T follicular helper cell (primary cell): Measurements from ENCODE around the gene IPO11.
"Not testable (repeated sequence)": the region's sequence is repeated elsewhere in the genome, so short reads cannot be mapped to it uniquely, and the experiment has no call there.

ENCODE experiments used
- DNase-seq: peaks from one replicate; pipeline ENCODE4 v3.0.0-alpha.2; 2020; ENCODE audit warnings: low read depth

The IPO11 gene

GRCh38 chr5:62514510-62515119 lies 102.1 kb downstream of the IPO11 start:
- no peak for DNase-seq

- not testable (repeated sequence) for DNase-seq
Measured at GRCh38 chr5:62520812-62521211, 108.2 kb downstream of the IPO11 start.

DNA sequence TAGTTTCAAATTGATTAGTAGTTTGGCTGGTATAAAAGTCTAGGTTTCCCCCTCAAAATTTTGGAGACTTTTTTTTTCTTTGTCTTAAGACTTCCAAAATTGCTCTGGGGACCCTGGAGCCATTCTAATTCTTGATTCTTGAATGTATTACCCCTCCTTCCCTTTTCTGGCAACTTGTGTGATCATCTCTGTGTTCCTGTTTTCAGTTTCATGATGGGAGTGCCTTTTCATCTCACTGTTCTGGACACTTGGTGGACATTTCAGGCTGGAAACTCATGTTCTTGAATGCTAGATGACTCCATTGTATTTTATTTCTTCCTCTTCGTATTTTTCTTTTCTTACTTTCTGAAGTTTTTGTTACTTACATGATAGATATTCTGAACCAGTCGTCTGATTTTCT lies 108.8 kb downstream of the IPO11 start:
- DNase-seq = no peak

DNA sequence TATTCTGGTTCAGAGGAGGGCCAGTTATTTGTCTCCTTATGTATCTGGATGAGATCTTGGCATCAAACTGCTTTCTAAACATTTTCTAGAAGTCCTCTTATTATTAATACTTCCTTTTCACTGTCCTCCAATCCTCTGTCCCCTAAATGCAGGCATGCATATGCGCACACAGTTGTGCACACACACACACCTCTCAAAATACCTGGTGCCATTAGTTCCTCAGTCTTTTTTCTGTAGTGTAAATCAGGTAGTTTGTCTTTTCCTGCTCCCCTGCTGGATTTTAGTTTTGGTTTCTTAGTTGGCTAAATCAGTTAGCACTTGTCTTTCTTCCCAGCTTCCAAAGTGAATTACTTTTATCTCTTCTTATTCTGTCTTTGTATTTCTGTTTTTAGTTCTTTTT lies 110.2 kb downstream of the IPO11 start:
- DNase-seq = no peak

GRCh38 chr5:62533597-62533996 lies 121.0 kb downstream of the IPO11 start:
- DNase-seq = no peak

DNA sequence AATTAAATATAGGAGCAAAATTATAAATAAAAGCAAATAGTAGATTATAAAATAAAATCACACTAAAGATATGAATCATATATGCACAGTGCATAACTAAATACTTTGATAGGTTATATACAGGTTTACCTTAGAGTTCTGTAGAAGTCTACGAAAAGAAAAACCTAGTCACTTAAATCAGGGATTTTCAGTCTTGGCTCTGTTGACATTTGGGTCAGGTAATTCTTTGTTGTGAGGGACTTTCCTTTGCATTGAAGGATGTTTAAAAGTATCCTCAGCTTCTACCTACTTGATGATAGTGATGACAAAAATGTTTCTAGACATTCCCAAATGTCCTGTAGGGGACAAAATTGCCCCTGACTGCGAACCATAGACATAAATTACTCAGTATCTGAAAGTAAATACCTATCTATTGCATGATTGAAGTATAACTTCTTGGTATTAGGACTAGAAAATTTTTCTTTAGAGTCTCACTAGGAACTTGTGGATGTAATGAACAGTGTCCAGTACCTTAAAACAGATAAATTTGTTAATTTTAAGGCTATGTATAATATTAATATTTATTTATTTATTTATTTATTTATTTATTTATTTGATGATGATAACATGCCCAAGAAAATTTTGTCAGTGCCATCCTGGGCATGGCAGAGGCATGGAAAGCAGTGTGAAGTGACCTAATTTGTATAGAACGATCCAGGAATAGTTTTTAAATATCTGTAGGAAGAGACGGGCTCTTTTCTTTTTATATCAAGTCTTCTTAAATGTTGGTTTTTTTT lies 122.1 kb downstream of the IPO11 start:
- no peak for DNase-seq

DNA sequence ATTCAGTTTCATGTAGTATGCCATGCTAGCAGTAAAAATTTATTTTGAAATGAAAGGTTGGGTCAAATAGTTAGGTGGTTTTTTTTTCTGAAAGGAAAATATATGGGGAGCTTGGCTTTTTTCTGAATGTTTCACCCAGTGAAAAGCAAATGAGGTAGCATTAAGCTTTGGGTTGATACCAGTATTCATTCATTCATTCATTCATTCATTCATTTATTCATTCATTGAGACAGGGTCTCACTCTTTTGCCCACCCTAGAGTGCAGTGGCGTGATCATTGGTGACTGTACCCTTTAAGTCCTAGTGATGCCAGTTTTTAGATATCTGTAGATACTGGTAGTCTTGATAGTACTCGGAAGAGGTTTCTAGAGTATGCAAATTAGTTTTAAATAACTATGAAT lies 123.7 kb downstream of the IPO11 start:
- no peak for DNase-seq

DNA sequence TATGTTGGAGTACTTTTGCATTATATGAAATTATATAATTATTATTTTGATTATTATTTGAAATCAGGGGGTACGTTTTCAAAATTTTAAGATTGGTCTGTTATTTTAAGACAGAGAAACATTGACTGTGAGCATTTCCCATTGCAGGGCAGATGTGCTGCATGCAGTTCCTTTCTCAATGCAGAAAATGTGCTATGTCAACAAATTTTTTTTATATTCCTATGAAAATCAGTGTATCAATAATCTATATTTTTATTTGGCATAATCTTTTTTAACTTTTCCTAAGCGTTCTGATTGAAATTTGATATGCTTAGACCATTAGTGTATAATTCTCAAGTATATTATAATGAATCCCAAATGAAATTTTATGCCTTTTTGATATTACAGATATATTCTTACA lies 124.2 kb downstream of the IPO11 start:
- DNase-seq = no peak

DNA sequence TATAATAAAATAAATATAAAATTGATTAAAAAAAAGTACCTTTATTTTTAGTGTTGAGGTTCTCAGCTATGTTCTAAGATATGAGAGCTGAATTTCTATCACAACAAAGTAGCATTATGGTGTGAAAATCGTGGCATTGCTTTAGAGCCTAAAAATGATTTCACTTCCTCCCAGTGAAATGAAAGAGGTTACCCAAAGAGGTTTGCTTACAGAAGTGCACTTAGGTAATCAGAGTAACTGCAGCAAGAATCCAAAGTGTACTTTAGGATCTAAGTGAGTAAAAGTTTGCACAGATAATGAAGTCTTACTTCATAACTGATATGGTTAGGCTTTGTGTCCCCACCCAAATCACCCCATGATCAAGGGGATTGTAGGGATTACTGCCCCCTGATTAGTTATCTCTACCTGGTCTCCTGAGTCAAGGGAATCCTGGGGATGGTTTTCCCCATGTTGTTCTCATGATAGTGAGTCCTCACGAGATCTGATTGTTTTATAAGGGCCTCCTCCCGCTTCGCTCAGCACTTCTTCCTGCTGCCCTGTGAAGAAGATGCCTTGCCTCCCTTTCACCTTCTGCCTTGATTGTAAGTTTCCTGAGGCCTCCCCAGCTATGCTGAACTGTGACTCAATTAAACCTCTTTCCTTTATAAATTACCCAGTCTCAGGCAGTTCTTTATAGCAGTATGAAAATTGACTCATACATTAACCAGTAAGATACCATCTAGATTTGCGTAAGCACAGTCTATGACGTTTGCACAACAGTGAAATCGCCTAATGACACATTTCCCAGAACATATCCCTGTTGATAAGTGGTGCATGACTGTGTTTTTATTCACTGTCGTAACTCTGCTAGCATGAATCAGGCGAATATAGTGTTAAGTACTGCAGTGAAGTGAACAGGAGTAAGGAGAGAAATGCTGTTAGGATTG lies 125.7 kb downstream of the IPO11 start:
- DNase-seq = no peak

GRCh38 chr5:62542720-62543119 lies 130.2 kb downstream of the IPO11 start:
- no peak for DNase-seq

DNA sequence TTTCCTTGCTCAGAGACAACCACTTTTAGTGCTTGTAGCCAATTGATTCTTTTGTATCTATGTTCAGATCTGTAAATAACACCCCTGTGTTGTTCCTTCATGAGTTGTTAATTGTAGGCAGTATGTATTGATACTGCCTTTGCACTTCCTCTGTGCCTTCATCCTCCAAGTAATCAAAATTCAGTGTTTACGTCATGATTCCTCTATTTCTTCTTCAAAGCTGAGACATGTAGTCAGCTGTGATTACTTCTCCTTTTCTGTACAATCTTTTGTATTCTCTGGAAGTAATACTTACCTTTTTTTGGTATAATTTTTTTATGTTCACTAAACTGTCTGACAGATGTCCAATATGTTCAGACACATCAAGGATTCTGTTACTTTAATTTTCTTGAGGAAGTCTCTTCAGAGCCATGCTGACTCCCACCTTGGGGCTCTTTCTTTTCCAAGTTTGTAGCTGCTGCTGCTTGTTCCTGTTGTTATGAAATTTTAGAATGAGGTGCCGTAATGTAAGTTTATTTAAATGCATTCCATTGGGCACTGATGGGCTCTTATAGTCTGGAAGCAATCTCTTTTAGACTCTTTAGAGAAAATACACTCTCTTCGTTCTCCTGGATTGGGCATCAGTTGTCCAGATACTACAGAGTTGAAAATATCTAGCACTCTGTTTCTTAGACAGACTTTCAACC lies 135.5 kb downstream of the IPO11 start:
- no peak for DNase-seq

GRCh38 chr5:62550103-62550502 lies 137.5 kb downstream of the IPO11 start:
- DNase-seq = no peak

GRCh38 chr5:62555930-62556329 lies 143.4 kb downstream of the IPO11 start:
- DNase-seq = no peak

GRCh38 chr5:62558941-62559340 lies 146.4 kb downstream of the IPO11 start:
- DNase-seq = no peak

DNA sequence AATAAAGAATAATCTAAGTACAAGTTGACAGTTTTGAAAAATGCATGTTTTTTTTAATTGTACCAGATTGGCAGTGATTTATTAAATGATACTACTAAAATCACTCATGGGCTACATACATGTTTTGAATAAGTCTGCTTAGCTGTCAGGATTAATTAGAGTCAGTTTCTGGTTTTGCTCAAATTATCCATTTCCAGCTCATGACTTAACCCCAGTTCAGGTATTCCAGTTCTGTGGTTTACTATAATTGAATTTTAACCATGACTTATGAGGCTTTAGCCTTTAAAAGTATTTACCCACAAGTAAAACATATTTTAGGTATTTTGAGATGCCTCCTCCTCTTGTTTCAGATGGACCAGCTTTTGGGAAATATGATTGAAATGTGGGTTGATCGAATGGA lies 148.2 kb downstream of the IPO11 start:
- DNase-seq = no peak

- DNase-seq = no peak
Measured at GRCh38 chr5:62561896-62562295, 149.3 kb downstream of the IPO11 start.

GRCh38 chr5:62562867-62563266 lies 150.3 kb downstream of the IPO11 start:
- no peak for DNase-seq

DNA sequence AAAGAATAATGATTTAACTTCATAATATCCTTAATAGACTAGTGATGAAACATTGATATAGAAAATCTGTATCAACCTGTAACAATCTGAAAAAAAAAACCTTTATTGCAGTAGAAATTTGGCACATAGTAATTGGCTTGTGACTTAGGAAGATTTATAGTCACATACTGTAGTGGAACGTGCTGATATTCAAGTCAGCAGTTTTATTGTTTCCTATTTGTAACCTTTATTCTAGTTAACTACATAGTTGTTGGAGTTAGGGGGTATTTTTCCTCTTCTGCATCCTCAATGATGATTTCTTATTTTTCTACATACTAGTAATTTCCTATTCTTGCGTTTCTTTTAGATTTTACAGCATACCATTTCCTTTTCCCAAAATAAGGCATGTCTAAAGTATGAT lies 151.5 kb downstream of the IPO11 start:
- DNase-seq = no peak

- DNase-seq = not testable (repeated sequence)
Measured at GRCh38 chr5:62565740-62566139, 153.2 kb downstream of the IPO11 start.

DNA sequence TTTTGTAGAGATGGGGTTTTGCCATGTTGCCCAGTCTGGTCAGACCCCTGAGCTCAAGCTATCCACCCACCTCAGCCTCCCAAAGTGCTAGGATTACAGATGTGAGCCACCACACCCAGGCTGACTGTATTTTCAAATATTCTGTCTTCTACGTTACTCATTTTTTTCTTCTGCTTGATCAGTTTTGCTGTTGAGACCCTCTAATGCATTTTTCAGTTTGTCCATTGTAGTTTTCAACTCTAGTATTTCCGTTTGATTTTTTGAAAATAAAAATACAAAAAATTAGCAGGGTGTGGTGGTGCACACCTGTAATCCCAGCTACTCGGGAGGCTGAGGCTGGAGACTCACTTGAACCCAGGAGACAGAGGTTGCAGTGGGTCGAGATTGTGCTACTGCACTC lies 155.6 kb downstream of the IPO11 start:
- no peak for DNase-seq

GRCh38 chr5:62568800-62569432 lies 156.4 kb downstream of the IPO11 start:
- DNase-seq = no peak

DNA sequence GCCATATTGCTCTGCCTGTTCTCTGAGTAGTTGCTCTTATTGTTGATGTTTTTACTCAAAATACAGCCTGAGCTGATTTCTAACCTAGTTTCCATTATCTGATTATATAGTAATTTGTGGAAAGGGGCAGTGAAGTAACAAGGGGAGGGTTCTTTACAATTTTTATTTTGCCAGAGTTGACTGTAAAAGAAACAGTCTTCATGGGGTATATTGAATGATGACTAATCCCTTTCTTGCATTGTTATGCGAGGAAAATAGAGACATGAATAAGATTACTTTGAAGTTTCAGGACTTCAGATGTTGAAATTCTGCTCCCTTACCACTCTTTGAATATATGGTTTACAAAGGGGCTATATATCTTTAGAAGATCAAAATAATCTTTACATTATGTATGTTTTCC lies 156.9 kb downstream of the IPO11 start:
- no peak for DNase-seq
